Measurements from ENCODE around the gene MUL1.
A peak's percentile ranks its signal among the peaks of the same experiment; 100 is the strongest.

Gene MUL1
- total RNA-seq: 7.2 to 16.4 reads per million in 2 donors

DNA sequence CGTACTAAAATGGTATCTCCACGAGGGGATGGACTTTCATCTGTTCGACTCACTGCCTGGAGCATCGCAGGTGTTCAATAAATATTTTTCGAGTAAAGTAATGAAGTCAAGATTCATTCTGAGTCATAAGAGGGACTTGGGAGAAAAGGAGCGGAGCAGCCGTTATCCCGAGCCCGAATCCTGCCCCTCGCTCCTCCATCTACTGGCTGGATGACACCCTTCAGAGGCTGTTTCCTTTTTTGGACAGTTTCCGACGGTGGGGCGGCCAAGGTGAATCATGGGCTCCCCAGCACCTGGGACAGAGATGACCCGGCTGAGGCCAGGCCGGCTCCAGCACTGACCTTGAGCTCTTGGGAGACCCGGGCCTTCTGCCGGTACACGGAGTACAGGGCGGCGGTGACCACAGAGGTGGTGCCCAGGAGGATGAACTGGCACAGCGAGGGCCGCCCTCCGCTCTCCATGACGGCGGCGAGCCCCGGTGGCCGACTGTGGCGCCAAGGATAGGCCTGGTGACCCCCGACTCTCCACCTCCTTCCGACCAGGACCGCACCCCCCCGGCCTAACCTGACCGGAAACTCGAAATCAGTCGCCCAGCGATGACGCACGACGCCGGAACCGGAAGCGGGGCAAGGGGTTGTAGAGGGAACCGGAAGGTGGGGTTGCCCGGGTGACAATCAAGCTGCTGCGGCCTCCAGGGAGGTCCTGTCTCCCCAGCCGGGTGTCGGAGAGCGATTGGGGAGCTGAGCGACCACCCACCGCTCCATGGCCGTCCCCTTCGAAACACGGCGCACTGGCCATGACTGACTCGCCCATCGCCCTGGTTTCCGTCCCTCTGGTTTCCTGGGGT, at the start of gene MUL1:
Gene MUL1 (minus strand): TSS at position 588 of the 847 bp plus-strand sequence. CDS start 127 bp downstream, at position 461.
- DNase-seq: peak; percentile 77 to 94 (median 87)

GRCh38 chr1:20555758-20556120, 47.8 kb upstream of the MUL1 start:
- no peak for DNase-seq

DNA sequence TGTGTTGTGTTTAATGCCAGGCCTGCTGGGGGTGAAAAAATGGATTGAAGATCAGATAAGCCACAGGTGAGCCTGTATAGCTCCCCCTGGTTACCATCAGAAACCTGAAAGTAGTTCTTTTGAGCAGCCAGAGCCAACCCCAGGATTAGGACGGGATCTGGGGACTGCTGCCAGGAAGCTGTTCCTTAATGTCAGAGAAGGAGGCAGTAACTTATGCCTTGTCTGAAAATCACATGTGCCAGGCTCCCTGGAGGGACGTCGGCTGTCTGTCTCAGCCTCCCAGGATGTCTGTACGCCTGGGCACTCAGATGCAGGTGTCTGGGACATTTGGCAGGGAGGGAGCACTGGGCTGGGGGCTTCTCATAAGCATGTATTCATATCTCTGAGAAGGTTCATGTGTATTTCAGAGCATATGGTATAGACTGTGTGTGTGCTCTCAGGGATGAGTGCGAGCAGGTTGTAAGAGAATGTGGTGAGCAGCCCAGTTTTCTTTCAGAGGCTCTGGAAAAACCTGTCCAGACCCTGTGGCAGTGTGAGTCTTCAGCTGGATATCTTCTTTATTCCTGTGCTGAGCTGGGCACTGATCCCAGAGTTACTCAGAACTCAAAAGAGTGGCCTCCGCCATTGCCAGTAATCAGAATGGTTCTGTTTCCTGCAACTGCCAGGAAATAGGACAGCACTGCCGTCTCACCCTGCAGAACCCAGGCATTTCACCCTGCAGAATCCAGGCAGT, 47.2 kb upstream of the MUL1 start:
- DNase-seq: no peak

DNA sequence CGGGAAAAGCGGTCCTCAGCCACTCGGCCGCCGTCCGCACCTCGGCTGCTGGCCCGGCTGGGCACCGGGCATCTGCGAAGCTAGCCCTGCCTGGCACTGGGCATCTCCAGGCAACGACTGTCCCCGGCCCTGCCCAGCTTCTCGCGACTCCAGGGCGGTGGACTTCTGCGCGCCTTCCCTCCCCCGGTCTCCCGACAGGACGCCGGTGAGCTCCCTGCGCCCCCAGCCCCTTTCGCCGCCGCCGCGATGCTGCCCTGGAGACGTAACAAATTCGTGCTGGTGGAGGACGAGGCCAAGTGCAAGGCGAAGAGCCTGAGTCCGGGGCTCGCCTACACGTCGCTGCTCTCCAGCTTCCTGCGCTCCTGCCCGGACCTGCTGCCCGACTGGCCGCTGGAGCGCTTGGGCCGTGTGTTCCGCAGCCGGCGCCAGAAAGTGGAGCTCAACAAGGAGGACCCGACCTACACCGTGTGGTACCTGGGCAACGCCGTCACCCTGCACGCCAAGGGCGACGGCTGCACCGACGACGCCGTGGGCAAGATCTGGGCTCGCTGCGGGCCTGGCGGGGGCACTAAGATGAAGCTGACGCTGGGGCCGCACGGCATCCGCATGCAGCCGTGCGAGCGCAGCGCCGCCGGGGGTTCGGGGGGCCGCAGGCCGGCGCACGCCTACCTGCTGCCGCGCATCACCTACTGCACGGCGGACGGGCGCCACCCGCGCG, 44.9 kb upstream of the MUL1 start:
- peak in 1 of 5 experiments; percentile 4 for DNase-seq

- peak in 1 of 5 experiments; percentile 18 for DNase-seq
Observed at GRCh38 chr1:20551945-20552727, 44.2 kb upstream of the MUL1 start, which contains the start of gene FAM43B. Gene FAM43B, plus strand, starts transcription at chr1:20552573. Its CDS starts 401 bp downstream, at chr1:20552974.

DNA sequence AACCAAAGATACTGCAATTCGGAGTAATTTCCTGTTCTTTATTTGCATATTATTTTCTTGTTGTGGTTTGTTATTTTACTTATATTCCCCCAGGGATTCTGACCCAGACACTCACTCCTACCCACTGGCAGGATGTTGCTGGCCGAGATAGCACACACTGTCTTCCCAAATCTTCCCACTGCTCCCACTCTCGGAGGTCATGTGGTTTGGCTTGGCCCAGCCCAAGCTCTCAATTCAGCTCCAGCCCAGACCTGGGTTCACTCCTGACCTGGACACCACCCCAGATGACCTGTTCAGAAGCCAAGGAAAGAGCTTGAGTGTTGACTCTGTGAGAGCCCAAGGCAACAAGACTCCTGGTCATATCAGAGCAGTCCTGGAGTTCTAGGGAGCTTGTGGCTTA, 43.2 kb upstream of the MUL1 start:
- DNase-seq: no peak

- DNase-seq: no peak
Observed at GRCh38 chr1:20546637-20547036, 38.7 kb upstream of the MUL1 start.

DNA sequence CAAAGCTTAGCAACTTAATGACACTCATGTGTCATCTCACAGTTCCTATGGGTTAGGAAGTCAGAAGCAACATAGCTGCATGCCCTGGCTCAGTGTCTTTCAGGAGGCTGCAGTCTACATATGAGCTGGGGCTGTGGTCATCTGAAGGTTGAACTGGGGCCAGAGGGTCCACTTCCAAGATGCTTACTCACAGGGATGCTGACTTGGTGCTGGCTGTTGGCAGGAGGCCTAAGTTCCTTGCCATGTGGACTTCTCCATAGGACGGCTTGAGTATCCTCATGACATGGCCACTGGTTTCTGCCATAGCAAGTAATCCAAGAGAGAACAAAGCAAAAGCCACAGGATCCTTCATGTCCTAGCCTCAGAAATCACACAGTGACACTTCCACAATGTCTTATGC, 32.3 kb upstream of the MUL1 start:
- no peak for DNase-seq

DNA sequence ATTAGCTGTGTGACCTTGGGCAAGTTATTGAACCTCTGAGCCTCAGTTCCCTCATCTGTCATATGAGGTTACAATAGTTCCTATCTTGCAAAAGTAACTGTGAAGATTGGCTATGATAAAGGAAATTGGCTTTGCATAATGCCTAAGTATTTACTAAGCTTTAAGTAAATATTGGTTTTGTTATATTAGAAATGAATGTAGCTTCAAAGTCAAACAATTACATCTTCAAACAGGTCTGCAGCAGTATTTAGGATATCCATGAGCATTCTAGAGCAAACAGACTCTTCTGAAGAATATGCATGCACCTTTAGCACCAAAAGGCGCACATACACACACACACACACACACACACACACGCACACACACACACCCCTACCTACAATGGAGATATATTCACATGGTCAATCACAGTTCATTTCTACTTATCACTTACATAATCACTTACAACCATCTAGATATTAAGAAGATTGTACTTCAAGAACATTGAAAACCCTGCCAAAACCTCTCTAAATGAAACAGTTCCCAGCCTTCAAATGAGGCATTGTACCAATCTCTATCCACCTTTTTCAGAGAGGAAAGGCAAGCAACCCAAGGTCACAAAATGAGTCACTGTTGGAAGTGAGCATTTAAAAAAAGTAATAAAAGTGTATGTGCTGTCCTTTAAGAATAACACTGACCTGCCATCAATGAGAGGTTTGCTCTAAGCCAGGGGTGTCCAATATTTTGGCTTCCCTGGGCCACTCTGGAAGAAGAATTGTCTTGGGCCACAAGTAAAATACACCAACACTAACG, 31.0 kb upstream of the MUL1 start:
- no peak for DNase-seq

DNA sequence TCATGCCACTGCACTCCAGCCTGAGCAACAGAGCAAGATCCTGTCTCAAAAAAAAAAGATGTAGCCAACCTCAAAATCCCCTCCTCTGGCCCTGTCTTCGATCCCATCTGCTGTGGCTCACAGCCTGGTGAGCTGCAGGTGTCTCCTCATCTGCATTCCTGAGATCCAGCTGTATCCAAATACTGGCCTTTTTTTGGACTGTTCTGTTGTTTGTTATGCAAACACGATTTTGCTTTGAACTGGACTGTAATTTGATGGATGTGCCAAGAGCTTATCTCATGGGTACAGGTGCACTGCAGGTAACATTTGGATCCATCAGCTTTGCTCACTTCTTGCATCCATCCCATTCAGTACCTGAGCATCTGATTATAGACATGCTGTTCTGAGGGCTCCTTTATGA, 30.3 kb upstream of the MUL1 start:
- no peak for DNase-seq

DNA sequence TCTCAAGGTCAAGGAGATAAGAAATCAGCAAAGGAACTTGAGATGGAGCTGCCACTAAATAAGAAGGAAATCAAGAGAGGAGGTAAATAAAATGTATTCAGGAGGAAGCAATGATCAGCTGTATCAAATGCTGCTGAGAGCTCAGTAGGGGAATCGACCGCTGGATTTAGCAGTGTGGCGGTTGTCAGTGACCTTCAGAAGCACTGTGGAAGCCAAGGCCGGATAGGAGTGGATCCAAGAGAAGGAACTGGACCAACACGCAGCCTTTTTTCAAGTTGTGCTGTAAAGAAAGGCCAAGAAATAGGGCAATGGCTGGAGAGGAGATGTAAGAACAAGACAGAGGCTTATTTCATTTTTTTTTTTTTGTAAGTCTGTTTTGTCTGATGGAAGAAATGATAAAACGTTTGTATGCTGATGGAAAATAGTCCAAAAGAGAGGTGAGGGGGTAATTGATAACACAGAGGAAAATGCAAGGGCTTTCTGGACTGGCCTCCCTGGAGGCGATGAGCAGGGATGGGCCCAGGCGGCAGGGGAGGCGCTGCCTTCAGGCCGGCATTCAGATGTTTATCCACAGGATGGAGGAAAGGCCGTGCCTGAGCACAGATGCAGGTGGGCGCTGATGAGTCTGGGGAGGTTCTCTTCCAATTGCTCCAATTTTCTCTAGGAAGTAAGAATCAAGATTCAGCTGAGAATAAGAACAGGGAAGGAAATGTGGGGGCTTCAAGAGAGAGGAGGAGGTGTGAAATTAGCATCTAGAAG, 26.9 kb upstream of the MUL1 start:
- DNase-seq: no peak

- DNase-seq: no peak
Observed at GRCh38 chr1:20533635-20534034, 25.7 kb upstream of the MUL1 start.

- DNase-seq: no peak
Observed at GRCh38 chr1:20530901-20531300, 22.9 kb upstream of the MUL1 start.

GRCh38 chr1:20530306-20530705, 22.4 kb upstream of the MUL1 start:
- no peak for DNase-seq

GRCh38 chr1:20528221-20528620, 20.3 kb upstream of the MUL1 start:
- no peak for DNase-seq

- DNase-seq: no peak
Observed at GRCh38 chr1:20526267-20526666, 18.3 kb upstream of the MUL1 start.

GRCh38 chr1:20521960-20522861, 14.3 kb upstream of the MUL1 start:
- peak in 4 of 5 experiments; percentile 24 to 49 (median 39) for DNase-seq

DNA sequence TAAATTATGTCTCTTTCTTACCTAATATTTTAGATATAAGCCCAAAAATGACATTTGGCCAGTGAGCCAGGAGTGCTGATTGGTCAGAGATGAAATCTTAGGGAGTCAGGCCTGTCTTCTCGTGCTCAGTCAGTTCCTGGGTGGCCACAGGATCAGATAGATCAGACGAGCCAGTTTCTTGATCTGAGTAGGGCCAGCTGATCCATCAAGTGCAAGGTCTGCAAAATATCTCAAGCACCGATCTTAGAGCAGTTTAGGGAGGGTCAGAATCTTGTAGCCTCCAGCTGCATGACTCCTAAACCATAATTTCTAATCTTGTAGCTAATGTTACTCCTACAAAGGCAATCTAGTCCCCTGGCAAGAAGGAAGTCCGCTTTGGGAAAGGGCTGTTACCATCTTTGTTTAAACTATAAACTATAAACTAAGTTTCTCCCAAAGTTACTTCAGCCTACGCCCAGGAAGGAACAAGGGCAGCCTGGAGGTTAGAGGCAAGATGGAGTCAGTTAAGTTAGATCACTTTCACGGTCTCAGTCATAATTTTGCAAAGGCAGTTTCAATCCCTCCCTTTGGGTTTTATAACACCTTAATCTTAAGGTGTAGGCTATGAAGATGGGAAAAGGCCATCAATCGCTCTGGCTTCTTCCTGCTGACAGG, 11.8 kb upstream of the MUL1 start:
- DNase-seq: peak in 1 of 5 experiments; percentile 22

All from T-helper 2 cell (primary cell).